Vagina (tissue), 2 donors: ENCODE measurements around the gene CSNK1E.

Source experiments
- CTCF ChIP-seq, 3 experiments: fragments of 450-650 bp in 2 of 3; fragments of 200-600 bp in 1 of 3; sonication (generic) in 1 of 3; IDR thresholded peaks; one replicate each; pipeline ENCODE4 v1.5.1; 2017 to 2019; ENCODE audit warnings: antibody characterized with exemption in 3 of 3, mild to moderate bottlenecking in 2 of 3, moderate library complexity in 2 of 3
- POLR2A ChIP-seq, 2 donors: fragments of 450-650 bp; IDR thresholded peaks; one replicate each; pipeline ENCODE4 v1.6.1; 2017; ENCODE audit warnings: antibody characterized with exemption in 2 of 2, mild to moderate bottlenecking in 2 of 2, moderate library complexity in 2 of 2
- POLR2AphosphoS5 ChIP-seq, 2 donors: sonication (generic); formaldehyde crosslinking; IDR thresholded peaks; one replicate each; pipeline ENCODE4 v1.9.0; 2017; ENCODE audit warnings: antibody characterized with exemption in 2 of 2, mild to moderate bottlenecking in 2 of 2, low read depth in 1 of 2; ENCODE audit not compliant: insufficient read depth in 1 of 2

GRCh38 chr22:38346506-38346905 lies 29.3 kb upstream of the CSNK1E start:
- TF ChIP-seq CTCF (IDR thresholded peaks at IDR 0.05) (no peak), POLR2AphosphoS5 (IDR thresholded peaks at IDR 0.05; ENCODE audit: insufficient read depth in 1 of 2, low read depth in 1 of 2) (no peak), POLR2A (IDR thresholded peaks at IDR 0.05) (no peak)
